ENCODE measurements around the gene SBF2.

The SBF2 gene

GRCh38 chr11:9888938-9889337, 405.1 kb downstream of the SBF2 start:
- H3K4me1 ChIP-seq (ENCODE audit: control insufficient read depth in 1 of 2, insufficient read depth in 1 of 2, low read depth in 1 of 2, low read length in 1 of 2): no peaks in the 10 kb centered on the region
- no peaks in the 10 kb centered on the region for H3K27me3 ChIP-seq
- no peak overlapping the region for H3K4me3 ChIP-seq (ENCODE audit: low read depth in 1 of 2, low read length in 1 of 2)
- H3K27ac ChIP-seq: no peak overlapping the region
- H3K36me3 ChIP-seq: no peaks in the 10 kb centered on the region
- TF ChIP-seq, protein P1, sequence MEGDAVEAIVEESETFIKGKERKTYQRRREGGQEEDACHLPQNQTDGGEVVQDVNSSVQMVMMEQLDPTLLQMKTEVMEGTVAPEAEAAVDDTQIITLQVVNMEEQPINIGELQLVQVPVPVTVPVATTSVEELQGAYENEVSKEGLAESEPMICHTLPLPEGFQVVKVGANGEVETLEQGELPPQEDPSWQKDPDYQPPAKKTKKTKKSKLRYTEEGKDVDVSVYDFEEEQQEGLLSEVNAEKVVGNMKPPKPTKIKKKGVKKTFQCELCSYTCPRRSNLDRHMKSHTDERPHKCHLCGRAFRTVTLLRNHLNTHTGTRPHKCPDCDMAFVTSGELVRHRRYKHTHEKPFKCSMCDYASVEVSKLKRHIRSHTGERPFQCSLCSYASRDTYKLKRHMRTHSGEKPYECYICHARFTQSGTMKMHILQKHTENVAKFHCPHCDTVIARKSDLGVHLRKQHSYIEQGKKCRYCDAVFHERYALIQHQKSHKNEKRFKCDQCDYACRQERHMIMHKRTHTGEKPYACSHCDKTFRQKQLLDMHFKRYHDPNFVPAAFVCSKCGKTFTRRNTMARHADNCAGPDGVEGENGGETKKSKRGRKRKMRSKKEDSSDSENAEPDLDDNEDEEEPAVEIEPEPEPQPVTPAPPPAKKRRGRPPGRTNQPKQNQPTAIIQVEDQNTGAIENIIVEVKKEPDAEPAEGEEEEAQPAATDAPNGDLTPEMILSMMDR (IDR thresholded peaks at IDR 0.05): no peak
- no peaks in the 10 kb centered on the region for H3K9me3 ChIP-seq

DNA sequence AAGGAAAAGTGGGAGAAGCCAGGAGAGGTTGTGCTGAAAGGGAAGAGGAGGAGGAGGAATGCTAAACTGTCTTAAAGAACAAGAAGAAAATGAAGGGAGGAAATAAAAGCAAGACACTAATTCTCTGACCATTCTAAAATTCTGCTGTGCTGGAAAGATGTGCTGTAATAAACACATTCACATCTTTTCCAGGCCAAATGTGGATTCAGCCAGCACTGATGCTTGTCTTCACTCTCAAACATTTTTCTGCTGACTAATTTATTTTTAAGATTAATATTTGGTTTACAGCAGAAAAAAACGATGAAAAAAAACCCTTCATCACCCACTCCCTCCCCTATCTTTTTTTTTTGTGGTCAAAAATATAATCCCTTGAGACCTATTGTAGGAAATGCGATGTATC, 406.5 kb downstream of the SBF2 start:
- no peak overlapping the region for H3K27ac ChIP-seq
- no peaks in the 10 kb centered on the region for H3K4me1 ChIP-seq (ENCODE audit: control insufficient read depth in 1 of 2, insufficient read depth in 1 of 2, low read depth in 1 of 2, low read length in 1 of 2)
- H3K36me3 ChIP-seq: no peaks in the 10 kb centered on the region
- no peaks in the 10 kb centered on the region for H3K9me3 ChIP-seq
- no peak overlapping the region for H3K4me3 ChIP-seq (ENCODE audit: low read depth in 1 of 2, low read length in 1 of 2)
- TF ChIP-seq, protein P1 (IDR thresholded peaks at IDR 0.05): no peak
- no peaks in the 10 kb centered on the region for H3K27me3 ChIP-seq

DNA sequence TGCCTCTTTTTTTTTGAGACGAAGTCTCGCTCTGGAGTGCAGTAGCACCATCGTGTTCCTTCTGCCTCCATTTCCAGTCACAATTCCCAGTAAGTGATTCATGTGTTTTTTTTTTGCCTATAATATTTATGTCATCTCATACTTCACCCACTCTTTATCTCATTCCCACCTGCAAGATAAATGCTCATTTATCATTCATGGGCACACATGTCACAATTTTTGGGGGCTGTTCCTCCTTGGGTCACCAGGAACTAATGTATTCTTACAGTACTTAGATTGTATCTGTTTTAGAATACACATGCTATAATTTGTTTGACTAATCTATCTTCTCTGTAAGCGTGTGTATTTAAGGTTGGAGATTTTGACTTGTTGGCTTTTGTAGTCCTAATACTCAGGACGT, 407.4 kb downstream of the SBF2 start:
- Histone ChIP-seq H3K27me3 (no peaks in the 10 kb centered on the region), H3K4me1 (ENCODE audit: control insufficient read depth in 1 of 2, insufficient read depth in 1 of 2, low read depth in 1 of 2, low read length in 1 of 2) (no peaks in the 10 kb centered on the region), H3K27ac (no peak overlapping the region), H3K4me3 (ENCODE audit: low read depth in 1 of 2, low read length in 1 of 2) (no peak overlapping the region), H3K9me3 (no peaks in the 10 kb centered on the region), H3K36me3 (no peaks in the 10 kb centered on the region)
- TF ChIP-seq, protein P1 (IDR thresholded peaks at IDR 0.05): no peak

DNA sequence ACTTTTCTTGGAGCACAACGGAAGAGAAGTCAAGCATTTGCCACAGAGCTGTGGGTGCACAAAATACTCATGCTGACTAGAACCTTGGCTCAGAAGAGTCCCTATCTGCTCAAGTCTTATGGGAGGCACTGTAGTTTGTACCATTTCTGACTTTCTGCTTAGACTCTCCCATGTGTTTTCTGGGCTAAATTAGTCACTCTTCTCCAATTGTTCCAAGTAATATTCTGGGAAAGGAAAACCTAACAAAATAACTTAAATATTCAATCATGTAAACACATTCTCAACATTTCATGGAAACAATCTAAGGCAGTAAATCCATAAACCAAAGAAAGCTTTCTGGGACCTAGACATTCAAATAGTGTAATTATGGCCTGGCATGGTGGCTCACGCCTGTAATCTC, 409.4 kb downstream of the SBF2 start:
- TF ChIP-seq, protein P1 (IDR thresholded peaks at IDR 0.05): no peak

GRCh38 chr11:9880657-9881056, 413.4 kb downstream of the SBF2 start:
- no peaks in the 10 kb centered on the region for H3K27me3 ChIP-seq
- no peaks in the 10 kb centered on the region for H3K9me3 ChIP-seq
- H3K4me3 ChIP-seq (ENCODE audit: low read depth in 1 of 2, low read length in 1 of 2): no peak overlapping the region
- no peak overlapping the region for H3K27ac ChIP-seq
- H3K4me1 ChIP-seq (ENCODE audit: control insufficient read depth in 1 of 2, insufficient read depth in 1 of 2, low read depth in 1 of 2, low read length in 1 of 2): no peaks in the 10 kb centered on the region
- TF ChIP-seq, protein P1 (IDR thresholded peaks at IDR 0.05): no peak
- no peaks in the 10 kb centered on the region for H3K36me3 ChIP-seq

More for the DNA sequence above, 409.4 kb downstream of the SBF2 start:
- Histone ChIP-seq H3K4me3 (ENCODE audit: low read depth in 1 of 2, low read length in 1 of 2) (no peak overlapping the region), H3K9me3 (no peaks in the 10 kb centered on the region), H3K27ac (no peak overlapping the region), H3K36me3 (no peaks in the 10 kb centered on the region), H3K4me1 (ENCODE audit: control insufficient read depth in 1 of 2, insufficient read depth in 1 of 2, low read depth in 1 of 2, low read length in 1 of 2) (no peaks in the 10 kb centered on the region), H3K27me3 (no peaks in the 10 kb centered on the region)

- Histone ChIP-seq H3K9me3 (no peaks in the 10 kb centered on the region), H3K27me3 (no peaks in the 10 kb centered on the region), H3K27ac (no peak overlapping the region), H3K36me3 (no peaks in the 10 kb centered on the region), H3K4me1 (ENCODE audit: control insufficient read depth in 1 of 2, insufficient read depth in 1 of 2, low read depth in 1 of 2, low read length in 1 of 2) (no peaks in the 10 kb centered on the region), H3K4me3 (ENCODE audit: low read depth in 1 of 2, low read length in 1 of 2) (no peak overlapping the region)
- TF ChIP-seq, protein P1 (IDR thresholded peaks at IDR 0.05): no peak
These were observed 415.1 kb downstream of the SBF2 start for GRCh38 chr11:9878936-9879335.
